ENCODE results near the gene ANGPTL2. TPM values are rescaled to one million over a fixed set of nuclear protein-coding genes. Genes with fewer than 3 reads are reported as not detected.

The ANGPTL2 gene
- total RNA-seq, 2 donors from 2014 or later, result 0.10 TPM; not detected in 1

GRCh38 chr9:127099664-127100063 lies 22.8 kb downstream of the ANGPTL2 start:
- H3K36me3 Mint-ChIP-seq (ENCODE audit: low read depth), result peaks cover 2% of the 10 kb centered on the region
- ATAC-seq (no peak), DNase-seq (no peak)
- H3K9me3 ChIP-seq (ENCODE audit: control insufficient read depth, low read length, poor library complexity, severe bottlenecking), result no peaks in the 10 kb centered on the region
- H3K4me3 Mint-ChIP-seq, result no peak overlapping the region
- H3K27me3 Mint-ChIP-seq, result no peaks in the 10 kb centered on the region
- H3K27ac Mint-ChIP-seq, result no peak overlapping the region
- H3K4me1 Mint-ChIP-seq, result peaks cover 2% of the 10 kb centered on the region

- ATAC-seq, result no peak
- Mint-ChIP-seq H3K4me3 (no peak overlapping the region), H3K27me3 (no peaks in the 10 kb centered on the region), H3K4me1 (peaks cover 2% of the 10 kb centered on the region), H3K36me3 (ENCODE audit: low read depth) (peaks cover 2% of the 10 kb centered on the region), H3K27ac (no peak overlapping the region)
- DNase-seq, result no peak
- H3K9me3 ChIP-seq (ENCODE audit: control insufficient read depth, low read length, poor library complexity, severe bottlenecking), result no peaks in the 10 kb centered on the region
Measured at GRCh38 chr9:127098916-127099553, 23.4 kb downstream of the ANGPTL2 start.

GRCh38 chr9:127097683-127098082 lies 24.8 kb downstream of the ANGPTL2 start:
- Mint-ChIP-seq H3K27ac (no peak overlapping the region), H3K36me3 (ENCODE audit: low read depth) (peaks cover 2% of the 10 kb centered on the region), H3K4me1 (peaks cover 2% of the 10 kb centered on the region), H3K4me3 (no peak overlapping the region), H3K27me3 (no peaks in the 10 kb centered on the region)
- DNase-seq, result no peak
- no peak for ATAC-seq
- H3K9me3 ChIP-seq (ENCODE audit: control insufficient read depth, low read length, poor library complexity, severe bottlenecking), result no peaks in the 10 kb centered on the region

- ATAC-seq, result no peak
- peaks cover 2% of the 10 kb centered on the region for H3K4me1 Mint-ChIP-seq
- no peak for DNase-seq
- H3K27me3 Mint-ChIP-seq, result no peaks in the 10 kb centered on the region
- peaks cover 2% of the 10 kb centered on the region for H3K36me3 Mint-ChIP-seq (ENCODE audit: low read depth)
- no peak overlapping the region for H3K4me3 Mint-ChIP-seq
- H3K9me3 ChIP-seq (ENCODE audit: control insufficient read depth, low read length, poor library complexity, severe bottlenecking), result no peaks in the 10 kb centered on the region
- no peak overlapping the region for H3K27ac Mint-ChIP-seq
Measured at GRCh38 chr9:127096208-127096607, 26.2 kb downstream of the ANGPTL2 start.

GRCh38 chr9:127095411-127095810 lies 27.0 kb downstream of the ANGPTL2 start:
- DNase-seq, result no peak
- Mint-ChIP-seq H3K27ac (peak overlapping the region; percentile 19), H3K36me3 (ENCODE audit: low read depth) (peaks cover 2% of the 10 kb centered on the region), H3K4me3 (no peak overlapping the region), H3K27me3 (no peaks in the 10 kb centered on the region), H3K4me1 (peaks cover 2% of the 10 kb centered on the region)
- ATAC-seq, result no peak
- no peaks in the 10 kb centered on the region for H3K9me3 ChIP-seq (ENCODE audit: control insufficient read depth, low read length, poor library complexity, severe bottlenecking)

- no peaks in the 10 kb centered on the region for H3K9me3 ChIP-seq (ENCODE audit: control insufficient read depth, low read length, poor library complexity, severe bottlenecking)
- peaks cover 2% of the 10 kb centered on the region for H3K36me3 Mint-ChIP-seq (ENCODE audit: low read depth)
- no peaks in the 10 kb centered on the region for H3K27me3 Mint-ChIP-seq
- ATAC-seq (no peak), DNase-seq (no peak)
- H3K4me3 Mint-ChIP-seq, result no peak overlapping the region
- no peak overlapping the region for H3K27ac Mint-ChIP-seq
- H3K4me1 Mint-ChIP-seq, result peaks cover 2% of the 10 kb centered on the region
Measured at GRCh38 chr9:127093319-127094020, 29.0 kb downstream of the ANGPTL2 start.

- H3K4me3 Mint-ChIP-seq, result no peak overlapping the region
- peaks cover 2% of the 10 kb centered on the region for H3K4me1 Mint-ChIP-seq
- H3K36me3 Mint-ChIP-seq (ENCODE audit: low read depth), result peaks cover 3% of the 10 kb centered on the region
- DNase-seq (no peak), ATAC-seq (no peak)
- no peaks in the 10 kb centered on the region for H3K9me3 ChIP-seq (ENCODE audit: control insufficient read depth, low read length, poor library complexity, severe bottlenecking)
- H3K27me3 Mint-ChIP-seq, result no peaks in the 10 kb centered on the region
- H3K27ac Mint-ChIP-seq, result no peak overlapping the region
Measured at GRCh38 chr9:127092041-127092608, 30.3 kb downstream of the ANGPTL2 start.

GRCh38 chr9:127091526-127091925 lies 30.9 kb downstream of the ANGPTL2 start:
- Mint-ChIP-seq H3K4me1 (peaks cover 2% of the 10 kb centered on the region), H3K36me3 (ENCODE audit: low read depth) (peaks cover 3% of the 10 kb centered on the region), H3K27me3 (no peaks in the 10 kb centered on the region), H3K4me3 (no peak overlapping the region), H3K27ac (no peak overlapping the region)
- ATAC-seq (no peak), DNase-seq (no peak)
- no peaks in the 10 kb centered on the region for H3K9me3 ChIP-seq (ENCODE audit: control insufficient read depth, low read length, poor library complexity, severe bottlenecking)

GRCh38 chr9:127090341-127090985 lies 32.0 kb downstream of the ANGPTL2 start:
- DNase-seq, result no peak
- peaks cover 3% of the 10 kb centered on the region for H3K36me3 Mint-ChIP-seq (ENCODE audit: low read depth)
- peaks cover 2% of the 10 kb centered on the region for H3K4me1 Mint-ChIP-seq

GRCh38 chr9:127089631-127090081 lies 32.8 kb downstream of the ANGPTL2 start:
- peaks cover 3% of the 10 kb centered on the region for H3K4me1 Mint-ChIP-seq
- no peak overlapping the region for H3K4me3 Mint-ChIP-seq
- no peak for ATAC-seq
- H3K27me3 Mint-ChIP-seq, result no peaks in the 10 kb centered on the region
- H3K27ac Mint-ChIP-seq, result no peak overlapping the region
- DNase-seq, result no peak
- H3K9me3 ChIP-seq (ENCODE audit: control insufficient read depth, low read length, poor library complexity, severe bottlenecking), result no peaks in the 10 kb centered on the region
- H3K36me3 Mint-ChIP-seq (ENCODE audit: low read depth), result peaks cover 3% of the 10 kb centered on the region

More at GRCh38 chr9:127090341-127090985, 32.0 kb downstream of the ANGPTL2 start:
- no peaks in the 10 kb centered on the region for H3K27me3 Mint-ChIP-seq
- ATAC-seq, result no peak
- H3K4me3 Mint-ChIP-seq, result no peak overlapping the region
- H3K9me3 ChIP-seq (ENCODE audit: control insufficient read depth, low read length, poor library complexity, severe bottlenecking), result no peaks in the 10 kb centered on the region
- no peak overlapping the region for H3K27ac Mint-ChIP-seq

GRCh38 chr9:127088724-127089615 lies 33.5 kb downstream of the ANGPTL2 start:
- H3K27me3 Mint-ChIP-seq, result no peaks in the 10 kb centered on the region

GRCh38 chr9:127087836-127088235 lies 34.6 kb downstream of the ANGPTL2 start:
- Mint-ChIP-seq H3K27ac (no peak overlapping the region), H3K4me1 (peaks cover 10% of the 10 kb centered on the region), H3K36me3 (ENCODE audit: low read depth) (peaks cover 3% of the 10 kb centered on the region), H3K4me3 (no peak overlapping the region), H3K27me3 (no peaks in the 10 kb centered on the region)
- DNase-seq (no peak), ATAC-seq (no peak)
- H3K9me3 ChIP-seq (ENCODE audit: control insufficient read depth, low read length, poor library complexity, severe bottlenecking), result no peaks in the 10 kb centered on the region

More at GRCh38 chr9:127088724-127089615, 33.5 kb downstream of the ANGPTL2 start:
- Mint-ChIP-seq H3K36me3 (ENCODE audit: low read depth) (peaks cover 3% of the 10 kb centered on the region), H3K4me3 (no peak overlapping the region), H3K4me1 (peaks cover 8% of the 10 kb centered on the region), H3K27ac (no peak overlapping the region)
- DNase-seq, result no peak
- H3K9me3 ChIP-seq (ENCODE audit: control insufficient read depth, low read length, poor library complexity, severe bottlenecking), result no peaks in the 10 kb centered on the region
- no peak for ATAC-seq

Measured in T-helper 17 cell (primary cell).